ENCODE data around the gene HRH1.

Gene HRH1

DNA sequence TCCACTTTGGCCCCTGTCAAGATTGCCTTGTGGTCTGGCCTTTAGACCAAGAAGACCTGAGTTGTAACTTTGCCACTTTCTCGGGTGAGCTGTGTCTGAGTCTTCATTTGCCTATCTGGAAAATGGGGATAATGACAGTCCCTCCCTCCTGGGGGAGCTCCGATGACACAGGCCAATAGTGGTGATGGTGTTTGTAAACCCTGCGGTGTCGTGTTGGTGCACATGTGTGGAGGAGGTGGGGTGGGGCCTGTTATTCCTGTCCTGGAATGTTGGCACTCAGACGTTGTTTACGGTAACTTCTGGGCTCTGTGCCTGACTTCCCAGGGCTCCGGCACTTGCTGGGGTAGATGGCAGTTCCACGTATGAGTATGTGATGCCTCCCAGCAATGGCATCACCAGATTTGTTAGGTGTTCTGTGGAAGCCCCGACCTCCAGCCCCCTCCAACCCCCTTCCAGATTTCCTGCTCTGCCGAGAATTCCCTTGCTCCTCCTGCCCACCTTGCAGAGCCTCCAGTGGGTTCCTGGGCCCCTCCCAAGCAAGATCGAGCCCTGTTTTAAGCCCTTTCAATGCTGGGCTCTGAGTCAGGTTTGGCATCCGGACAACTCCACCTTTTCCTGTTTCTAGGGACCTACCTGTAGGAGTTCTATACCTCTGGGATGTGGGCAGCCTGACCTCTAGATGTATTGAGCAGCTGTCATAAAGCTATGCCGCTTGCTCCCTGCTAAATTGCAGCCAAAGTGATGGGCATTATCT, 31.4 kb downstream of the HRH1 start:
- DNase-seq (ENCODE audit: insufficient read length, low spot score) (no peak), FAIRE-seq (no peak)
- TF ChIP-seq POLR2AphosphoS5 (IDR thresholded peaks at IDR 0.05; ENCODE audit: low read depth, low read length) (no peak), TAF1 (IDR thresholded peaks at IDR 0.05; ENCODE audit: low read depth, low read length) (no peak), POU2F2 (IDR thresholded peaks at IDR 0.05; ENCODE audit: low read depth, low read length) (no peak), PAX5 (IDR thresholded peaks at IDR 0.05; ENCODE audit: insufficient read depth, low read length, severe bottlenecking) (no peak), POLR2A (IDR thresholded peaks at IDR 0.05; ENCODE audit: low read depth, low read length) (no peak), SPI1 (IDR thresholded peaks at IDR 0.05; ENCODE audit: low read depth, low read length) (no peak)

DNA sequence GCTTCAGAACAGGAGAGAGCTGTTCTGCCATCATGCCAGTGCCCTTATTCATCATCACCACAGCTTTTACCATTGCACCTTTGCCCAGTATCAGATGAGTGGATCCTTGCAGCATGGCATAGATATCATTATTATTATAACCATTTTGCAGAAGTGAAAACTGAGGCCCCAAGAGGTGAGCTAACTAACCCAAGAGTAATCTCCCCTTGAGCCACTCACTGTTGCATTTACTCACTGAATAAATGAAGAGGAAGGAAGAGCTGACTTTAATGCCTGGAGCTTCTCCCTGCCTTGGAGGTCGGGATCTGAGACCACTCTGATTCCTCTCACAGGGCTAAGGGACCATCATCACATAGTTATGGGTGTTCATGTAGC, 32.0 kb downstream of the HRH1 start:
- 0 out of 2 replicates have a peak, but pooled peaks have one; percentile 20 for TF ChIP-seq SPI1 (IDR thresholded peaks at IDR 0.05; ENCODE audit: low read depth, low read length)
- no peak for TF ChIP-seq TAF1 (IDR thresholded peaks at IDR 0.05; ENCODE audit: low read depth, low read length)
- FAIRE-seq (no peak), DNase-seq (ENCODE audit: insufficient read length, low spot score) (no peak)

DNA sequence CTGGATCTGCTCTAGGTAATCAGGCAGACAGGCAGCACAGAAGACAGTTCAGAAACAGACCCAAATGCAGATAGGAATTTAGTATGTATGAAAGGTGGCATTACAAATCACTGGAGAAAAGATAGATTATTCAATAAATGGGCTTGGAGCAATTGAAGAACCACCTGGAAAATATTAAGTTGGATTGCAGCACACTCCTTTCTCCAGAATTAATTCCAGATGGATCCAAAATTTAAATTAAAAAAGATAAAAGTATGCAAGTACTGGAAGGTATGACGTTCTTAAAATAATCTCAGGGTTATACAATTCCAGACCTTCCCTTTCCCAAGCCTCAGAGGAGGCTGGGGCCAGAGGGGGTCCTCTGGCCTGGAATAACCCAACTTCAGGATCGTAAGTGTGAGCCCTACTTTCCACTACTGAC, 32.5 kb downstream of the HRH1 start:
- FAIRE-seq, result no peak
- no peak for DNase-seq (ENCODE audit: insufficient read length, low spot score)
- TF ChIP-seq POLR2AphosphoS5 (IDR thresholded peaks at IDR 0.05; ENCODE audit: low read depth, low read length) (no peak), SPI1 (IDR thresholded peaks at IDR 0.05; ENCODE audit: low read depth, low read length) (no peak), PAX5 (IDR thresholded peaks at IDR 0.05; ENCODE audit: insufficient read depth, low read length, severe bottlenecking) (no peak), POLR2A (IDR thresholded peaks at IDR 0.05; ENCODE audit: low read depth, low read length) (no peak), POU2F2 (IDR thresholded peaks at IDR 0.05; ENCODE audit: low read depth, low read length) (no peak), TAF1 (IDR thresholded peaks at IDR 0.05; ENCODE audit: low read depth, low read length) (no peak)

DNA sequence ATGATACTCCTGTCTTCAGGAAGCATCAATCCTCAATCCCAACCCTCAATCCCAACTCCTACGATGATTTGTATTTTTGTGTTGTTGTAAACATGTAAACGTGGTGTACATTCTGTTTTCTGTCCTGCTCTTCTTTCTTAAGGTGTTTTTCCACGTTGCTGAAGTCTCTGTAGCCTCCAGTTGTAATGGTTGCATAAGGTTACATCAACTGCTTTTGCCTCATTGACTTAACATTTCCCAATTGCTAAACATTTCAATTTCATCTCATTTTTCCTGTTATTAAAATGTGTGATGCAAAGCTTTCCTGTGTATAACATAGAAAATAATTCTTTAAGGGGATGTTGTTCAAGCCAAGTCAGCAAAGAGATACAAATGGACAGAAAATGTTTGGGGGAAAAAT, 33.4 kb downstream of the HRH1 start:
- FAIRE-seq, result no peak
- DNase-seq (ENCODE audit: insufficient read length, low spot score), result no peak
- TF ChIP-seq PAX5 (IDR thresholded peaks at IDR 0.05; ENCODE audit: insufficient read depth, low read length, severe bottlenecking) (no peak), POU2F2 (IDR thresholded peaks at IDR 0.05; ENCODE audit: low read depth, low read length) (no peak), SPI1 (IDR thresholded peaks at IDR 0.05; ENCODE audit: low read depth, low read length) (no peak), POLR2A (IDR thresholded peaks at IDR 0.05; ENCODE audit: low read depth, low read length) (no peak), TAF1 (IDR thresholded peaks at IDR 0.05; ENCODE audit: low read depth, low read length) (no peak), POLR2AphosphoS5 (IDR thresholded peaks at IDR 0.05; ENCODE audit: low read depth, low read length) (no peak)

DNA sequence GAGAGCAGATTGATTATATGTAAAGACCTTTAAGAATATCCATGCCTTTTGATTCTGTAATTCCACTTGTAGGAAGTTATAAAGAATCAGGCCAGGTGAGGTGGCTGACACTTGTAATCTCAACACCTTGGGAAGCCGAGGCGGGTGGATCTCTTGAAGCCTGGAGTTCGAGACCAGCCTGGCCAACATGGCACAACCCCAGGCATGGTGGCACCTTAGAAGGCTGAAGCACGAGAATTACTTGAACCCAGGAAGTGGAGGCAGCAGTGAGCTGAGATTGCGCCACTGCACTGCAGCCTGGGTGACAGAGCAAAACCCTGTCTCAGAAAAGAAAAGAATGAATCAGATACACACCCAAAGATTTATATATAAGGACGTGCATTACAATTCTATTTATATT, 33.9 kb downstream of the HRH1 start:
- TF ChIP-seq POU2F2 (IDR thresholded peaks at IDR 0.05; ENCODE audit: low read depth, low read length), result no peak
- no peak for TF ChIP-seq SPI1 (IDR thresholded peaks at IDR 0.05; ENCODE audit: low read depth, low read length)
- no peak for TF ChIP-seq POLR2A (IDR thresholded peaks at IDR 0.05; ENCODE audit: low read depth, low read length)
- FAIRE-seq (no peak), DNase-seq (ENCODE audit: insufficient read length, low spot score) (no peak)

DNA sequence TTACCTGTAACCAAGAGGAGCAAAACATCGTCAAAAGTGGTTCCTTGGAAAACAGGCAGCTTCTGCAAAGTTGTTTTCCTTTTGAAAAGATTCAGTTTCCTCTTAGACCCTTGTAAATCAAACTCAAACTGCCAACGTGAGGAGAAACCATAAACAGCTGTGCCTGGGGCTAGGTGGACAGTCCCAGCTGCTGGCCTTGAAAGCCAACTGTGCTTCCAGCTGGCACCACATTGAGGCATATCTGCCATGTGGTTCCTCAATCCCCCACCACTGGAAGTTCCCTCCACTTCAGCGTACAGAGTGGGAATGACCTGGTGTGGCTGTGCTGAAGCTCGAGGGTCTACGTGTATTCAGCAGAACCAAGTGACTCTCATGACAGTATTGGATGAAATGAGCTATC, 40.9 kb downstream of the HRH1 start:
- FAIRE-seq, result no peak
- DNase-seq (ENCODE audit: insufficient read length, low spot score), result no peak
- TF ChIP-seq PAX5 (IDR thresholded peaks at IDR 0.05; ENCODE audit: insufficient read depth, low read length, severe bottlenecking) (no peak), POLR2A (IDR thresholded peaks at IDR 0.05; ENCODE audit: low read depth, low read length) (no peak)

DNA sequence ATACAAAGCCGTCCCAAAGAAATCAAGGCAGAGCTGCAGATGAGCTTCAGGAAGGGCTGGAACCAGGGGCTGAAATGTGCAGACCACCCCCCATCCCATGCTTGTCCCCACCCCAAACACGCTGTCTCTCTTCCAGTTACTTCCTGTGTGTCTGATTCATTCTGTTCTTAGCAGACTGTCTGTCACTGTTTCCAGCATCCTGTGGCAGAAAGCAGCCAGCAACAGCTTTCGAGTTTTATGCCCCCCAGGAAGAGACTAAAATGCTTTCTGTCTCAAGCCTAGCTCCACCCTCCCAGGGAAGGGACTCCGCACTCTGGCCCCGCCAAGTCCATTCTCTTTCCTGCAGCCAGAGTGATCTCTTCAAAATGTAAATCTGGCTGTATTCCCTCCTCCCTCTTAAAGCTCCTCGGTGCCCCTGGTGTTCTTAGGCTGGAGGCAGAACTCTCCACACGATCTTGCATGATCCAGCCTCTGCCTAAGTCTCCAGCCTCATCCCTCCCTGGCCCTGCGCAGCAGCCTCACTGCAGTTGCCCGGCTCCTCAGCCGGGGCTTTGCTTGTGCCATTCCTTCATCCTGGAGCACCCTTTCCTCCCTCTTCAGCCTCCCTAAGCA, 41.5 kb downstream of the HRH1 start:
- DNase-seq (ENCODE audit: insufficient read length, low spot score) (no peak), FAIRE-seq (no peak)
- TF ChIP-seq PAX5 (IDR thresholded peaks at IDR 0.05; ENCODE audit: insufficient read depth, low read length, severe bottlenecking), result no peak
- no peak for TF ChIP-seq POLR2A (IDR thresholded peaks at IDR 0.05; ENCODE audit: low read depth, low read length)
- TF ChIP-seq TAF1 (IDR thresholded peaks at IDR 0.05; ENCODE audit: low read depth, low read length), result no peak
- no peak for TF ChIP-seq SPI1 (IDR thresholded peaks at IDR 0.05; ENCODE audit: low read depth, low read length)
- no peak for TF ChIP-seq POU2F2 (IDR thresholded peaks at IDR 0.05; ENCODE audit: low read depth, low read length)
- no peak for TF ChIP-seq POLR2AphosphoS5 (IDR thresholded peaks at IDR 0.05; ENCODE audit: low read depth, low read length)

DNA sequence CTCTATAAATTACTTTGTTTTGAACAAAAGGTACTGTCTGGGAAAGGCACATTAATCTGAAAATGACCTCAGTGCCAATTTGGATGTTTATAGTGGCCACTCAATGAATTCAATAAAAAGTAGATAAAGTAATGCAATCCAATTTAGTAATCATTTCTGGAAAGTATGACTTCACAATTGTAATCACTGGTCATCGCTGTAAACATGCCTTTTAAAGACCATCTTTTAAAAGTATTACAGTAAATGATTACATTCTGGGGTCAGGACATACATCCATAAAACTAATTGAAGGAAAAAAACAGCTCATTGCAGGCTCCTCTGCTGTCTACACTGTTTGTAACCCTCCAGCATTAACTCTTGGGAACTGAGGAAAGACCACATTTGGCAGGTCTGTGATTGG, 43.2 kb downstream of the HRH1 start:
- no peak for TF ChIP-seq TAF1 (IDR thresholded peaks at IDR 0.05; ENCODE audit: low read depth, low read length)
- TF ChIP-seq POLR2A (IDR thresholded peaks at IDR 0.05; ENCODE audit: low read depth, low read length), result no peak
- TF ChIP-seq PAX5 (IDR thresholded peaks at IDR 0.05; ENCODE audit: insufficient read depth, low read length, severe bottlenecking), result no peak
- TF ChIP-seq POLR2AphosphoS5 (IDR thresholded peaks at IDR 0.05; ENCODE audit: low read depth, low read length), result no peak
- FAIRE-seq (no peak), DNase-seq (ENCODE audit: insufficient read length, low spot score) (no peak)

DNA sequence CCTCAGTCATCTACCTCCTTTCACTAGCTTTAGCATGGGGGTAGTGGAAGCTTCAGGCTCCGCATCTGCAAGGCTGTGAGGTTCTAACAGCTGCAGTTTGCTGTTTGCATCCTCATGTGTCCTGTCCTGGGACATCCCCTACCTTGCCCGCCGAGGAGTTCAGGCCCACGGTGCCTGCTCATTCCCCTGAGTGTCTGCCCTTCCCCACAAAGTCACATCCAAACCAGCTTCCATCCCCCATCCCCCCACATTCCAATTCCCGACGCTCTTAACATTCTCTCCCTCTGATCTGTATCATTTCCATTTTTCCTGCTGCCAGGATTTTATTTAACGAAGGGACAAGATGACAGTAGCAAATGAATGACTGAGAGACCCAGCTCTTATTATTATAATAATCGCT, 43.8 kb downstream of the HRH1 start:
- FAIRE-seq (no peak), DNase-seq (ENCODE audit: insufficient read length, low spot score) (no peak)

DNA sequence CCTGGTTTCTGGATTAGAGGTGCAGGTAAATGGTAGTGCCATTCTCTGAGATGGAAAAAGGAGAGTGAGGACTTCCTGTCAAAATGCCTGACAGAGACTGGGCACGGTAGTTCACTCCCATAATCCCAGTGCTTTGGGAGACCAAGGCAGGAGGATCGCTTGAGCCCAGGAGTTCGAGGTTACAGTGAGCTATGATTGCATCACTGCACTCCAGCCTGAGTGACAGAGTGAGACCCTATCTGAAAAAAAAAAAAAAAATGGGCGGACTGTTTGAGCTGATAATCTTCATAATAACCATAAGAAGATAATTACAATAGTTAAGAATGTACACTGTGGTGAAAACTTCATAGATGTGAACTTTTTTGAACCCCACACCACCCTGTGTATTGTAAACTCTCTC, 44.2 kb downstream of the HRH1 start:
- no peak for TF ChIP-seq POLR2A (IDR thresholded peaks at IDR 0.05; ENCODE audit: low read depth, low read length)
- TF ChIP-seq PAX5 (IDR thresholded peaks at IDR 0.05; ENCODE audit: insufficient read depth, low read length, severe bottlenecking), result no peak
- no peak for TF ChIP-seq SPI1 (IDR thresholded peaks at IDR 0.05; ENCODE audit: low read depth, low read length)
- no peak for TF ChIP-seq POLR2AphosphoS5 (IDR thresholded peaks at IDR 0.05; ENCODE audit: low read depth, low read length)
- TF ChIP-seq POU2F2 (IDR thresholded peaks at IDR 0.05; ENCODE audit: low read depth, low read length), result no peak
- TF ChIP-seq TAF1 (IDR thresholded peaks at IDR 0.05; ENCODE audit: low read depth, low read length), result no peak
- DNase-seq (ENCODE audit: insufficient read length, low spot score) (no peak), FAIRE-seq (no peak)

More for the DNA sequence above, 43.8 kb downstream of the HRH1 start:
- TF ChIP-seq SPI1 (IDR thresholded peaks at IDR 0.05; ENCODE audit: low read depth, low read length) (no peak), POLR2AphosphoS5 (IDR thresholded peaks at IDR 0.05; ENCODE audit: low read depth, low read length) (no peak), TAF1 (IDR thresholded peaks at IDR 0.05; ENCODE audit: low read depth, low read length) (no peak), POLR2A (IDR thresholded peaks at IDR 0.05; ENCODE audit: low read depth, low read length) (no peak), PAX5 (IDR thresholded peaks at IDR 0.05; ENCODE audit: insufficient read depth, low read length, severe bottlenecking) (no peak), POU2F2 (IDR thresholded peaks at IDR 0.05; ENCODE audit: low read depth, low read length) (no peak)
